ENCODE measurements around the gene ESR2.

- TF ChIP-seq, protein P1, sequence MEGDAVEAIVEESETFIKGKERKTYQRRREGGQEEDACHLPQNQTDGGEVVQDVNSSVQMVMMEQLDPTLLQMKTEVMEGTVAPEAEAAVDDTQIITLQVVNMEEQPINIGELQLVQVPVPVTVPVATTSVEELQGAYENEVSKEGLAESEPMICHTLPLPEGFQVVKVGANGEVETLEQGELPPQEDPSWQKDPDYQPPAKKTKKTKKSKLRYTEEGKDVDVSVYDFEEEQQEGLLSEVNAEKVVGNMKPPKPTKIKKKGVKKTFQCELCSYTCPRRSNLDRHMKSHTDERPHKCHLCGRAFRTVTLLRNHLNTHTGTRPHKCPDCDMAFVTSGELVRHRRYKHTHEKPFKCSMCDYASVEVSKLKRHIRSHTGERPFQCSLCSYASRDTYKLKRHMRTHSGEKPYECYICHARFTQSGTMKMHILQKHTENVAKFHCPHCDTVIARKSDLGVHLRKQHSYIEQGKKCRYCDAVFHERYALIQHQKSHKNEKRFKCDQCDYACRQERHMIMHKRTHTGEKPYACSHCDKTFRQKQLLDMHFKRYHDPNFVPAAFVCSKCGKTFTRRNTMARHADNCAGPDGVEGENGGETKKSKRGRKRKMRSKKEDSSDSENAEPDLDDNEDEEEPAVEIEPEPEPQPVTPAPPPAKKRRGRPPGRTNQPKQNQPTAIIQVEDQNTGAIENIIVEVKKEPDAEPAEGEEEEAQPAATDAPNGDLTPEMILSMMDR (IDR thresholded peaks at IDR 0.05; ENCODE audit: insufficient read depth, low read length, poor library complexity, severe bottlenecking): no peak
- no peak for TF ChIP-seq EZH2phosphoT487 (conservative IDR thresholded peaks at IDR 0.05; ENCODE audit: low read length)
These were observed 255.2 kb downstream of the ESR2 start for GRCh38 chr14:64038841-64039542.

Measured in SU-DHL-6 (cell line).